ENCODE measurements around the gene MXD3.
"Not testable (repeated sequence)": the region's sequence is repeated elsewhere in the genome, so short reads cannot be mapped to it uniquely, and the experiment has no call there.

The MXD3 gene

DNA sequence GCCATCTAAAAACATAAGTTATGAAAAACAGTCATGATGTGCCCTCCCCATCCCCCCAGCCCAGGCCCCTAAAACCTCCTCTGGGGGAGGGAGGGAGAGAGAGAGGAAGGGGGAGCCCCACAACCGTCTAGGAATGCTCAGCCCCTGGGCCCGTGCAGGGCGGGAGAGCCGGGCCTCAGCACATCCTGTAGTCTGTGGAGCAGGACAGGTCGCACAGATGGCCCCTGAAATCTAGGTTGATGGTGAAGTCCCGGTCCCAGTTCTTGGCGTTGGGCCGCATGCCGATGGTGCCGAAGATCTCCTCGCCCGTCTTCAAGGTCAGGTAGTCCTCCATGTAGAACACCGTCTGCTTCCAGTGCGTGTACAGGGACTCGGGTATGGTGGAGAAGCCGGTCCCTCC, 46.3 kb downstream of the MXD3 start:
- no peak for DNase-seq (ENCODE audit: low read depth in 2 of 2)

DNA sequence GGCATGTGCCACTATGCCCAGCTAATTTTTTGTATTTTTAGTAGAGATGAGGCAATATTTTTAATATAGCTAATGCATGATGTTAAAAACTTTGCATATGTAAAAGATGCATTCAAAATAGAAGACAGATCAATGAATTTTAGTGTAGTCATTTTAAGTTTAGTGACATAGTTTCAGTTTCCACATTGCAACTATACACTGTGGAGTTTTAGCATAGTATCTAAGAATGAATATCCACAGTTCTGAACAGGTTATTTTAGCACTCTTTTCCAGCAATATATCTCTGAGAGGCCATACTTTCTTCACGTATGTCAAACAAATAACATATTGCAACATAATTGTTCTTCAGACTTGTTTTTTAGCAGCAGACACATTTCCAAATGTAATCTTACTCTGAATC, 47.5 kb downstream of the MXD3 start:
- DNase-seq (ENCODE audit: low read depth in 2 of 2), result no peak

DNA sequence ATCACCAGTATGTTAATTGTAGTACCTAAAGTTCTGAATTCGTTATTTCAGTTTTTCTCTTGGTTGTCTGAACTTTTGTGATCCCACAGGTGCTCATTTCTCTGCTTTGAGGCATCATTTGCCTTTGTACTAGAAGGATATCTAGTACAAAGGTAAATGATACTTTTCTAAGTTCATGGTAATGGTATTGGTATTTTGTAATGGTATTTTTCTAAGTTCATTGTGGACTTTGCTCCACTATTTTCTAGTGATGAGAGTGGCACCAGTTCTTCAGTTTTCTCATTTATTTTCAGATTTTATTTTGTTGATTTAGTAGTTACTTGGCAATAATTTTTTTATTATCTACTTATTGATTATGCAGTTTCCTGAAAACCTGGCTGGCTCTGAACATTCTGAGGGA, 50.2 kb downstream of the MXD3 start:
- DNase-seq (ENCODE audit: low read depth in 2 of 2), result no peak

GRCh38 chr5:177260961-177261360, 50.7 kb downstream of the MXD3 start:
- DNase-seq (ENCODE audit: low read depth in 2 of 2), result no peak

DNA sequence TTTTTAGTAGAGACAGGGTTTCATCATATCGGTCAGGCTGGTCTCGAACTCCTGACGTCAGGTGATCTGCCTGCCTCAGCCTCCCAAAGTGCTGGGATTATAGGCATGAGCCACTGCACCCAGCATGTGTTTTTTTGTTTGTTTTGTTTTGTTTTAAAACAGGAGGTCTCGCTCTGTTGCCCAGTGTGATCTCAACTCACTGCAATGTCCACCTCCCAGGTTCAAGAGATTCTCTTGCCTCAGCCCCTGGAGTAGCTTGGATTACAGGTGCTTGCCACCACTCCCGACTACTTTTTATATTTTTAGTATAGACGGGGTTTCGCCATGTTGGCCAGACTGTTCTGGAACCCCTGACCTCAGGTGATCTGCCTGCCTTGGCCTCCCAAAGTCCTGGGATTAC, 53.0 kb downstream of the MXD3 start:
- not testable (repeated sequence) for DNase-seq (ENCODE audit: low read depth in 2 of 2)
